Left colon (tissue), 2 donors: Measurements from ENCODE around the gene KANSL3. TPM values are rescaled to one million over a fixed set of nuclear protein-coding genes. Genes with fewer than 3 reads are reported as not detected.
"Not testable (repeated sequence)": the region's sequence is repeated elsewhere in the genome, so short reads cannot be mapped to it uniquely, and the experiment has no call there.

Experiments used
- ATAC-seq: fragments of 200-7000 bp; cut with Tn5 transposase; one replicate; pipeline ENCODE4 v1.9.1; 2020; ENCODE audit warnings: mild to moderate bottlenecking, moderate library complexity
- DNase-seq, 2 donors: peaks; one replicate each; pipeline ENCODE4 v3.0.0-alpha.2; 2020
- intact Hi-C, 2 donors: fragments of 100-400 bp; cut with DNase I in 1 of 2; cut with micrococcal nuclease in 1 of 2; formaldehyde crosslinking; loops; one replicate each; pipeline versions ENCODE4 v1.11.2 to v1.14.0; 2022; cut with DNase I, micrococcal nuclease
- long read RNA-seq: library from polyadenylated mRNA; unstranded; transcript quantifications from one replicate; pipeline ENCODE4 v2.0.0, GENCODE V29; 2021
- total RNA-seq, 2 donors: library from RNA; stranded (reverse); fragmentation: NEBNext Ultra II Directional; extraction: Animal tissue kit (Norgen Biotek cat#: 25700); gene quantifications; one replicate each; pipeline ENCODE4 v1.2.1, GENCODE V29; 2021
- donor health status: DM: no; HTN: no; CAD: no.
- donor health status: DM: yes; HTN: yes; CAD: no.

KANSL3 gene
- total RNA-seq, result 10 to 100 TPM; 39.3 to 40.7 TPM
- long read RNA-seq, partial matches to known transcripts, result 8 of 12 reads
- long read RNA-seq, other reads (novel, unspliced or antisense), result 4 of 12 reads

- peak; percentile 85 to 91 for DNase-seq
- ATAC-seq, result peak; percentile 87
- intact Hi-C loops, result loop anchor here in 1 of 2 donors (5.0 kb wide), 1 partner anchor 164 kb away; no protein-coding TSS in a partner anchor
Measured at GRCh38 chr2:96638144-96639121, at the start of gene KANSL3. TSS of gene KANSL3 (minus strand) at chr2:96638312. CDS start at chr2:96637135, 1,177 bp downstream.

- DNase-seq (no peak), ATAC-seq (no peak)
- intact Hi-C loops, result no loop called here
Measured at GRCh38 chr2:96687266-96687665, 49.2 kb upstream of the KANSL3 start.

GRCh38 chr2:96685577-96686459, 47.7 kb upstream of the KANSL3 start:
- no peak for ATAC-seq
- intact Hi-C loops, result no loop called here
- DNase-seq, result no peak

GRCh38 chr2:96684883-96685576, 46.9 kb upstream of the KANSL3 start:
- intact Hi-C loops, result no loop called here
- ATAC-seq, result no peak
- no peak for DNase-seq

GRCh38 chr2:96683972-96684820, 46.1 kb upstream of the KANSL3 start:
- no peak for DNase-seq
- peak; percentile 24 for ATAC-seq
- intact Hi-C loops, result no loop called here

GRCh38 chr2:96683307-96683706, 45.2 kb upstream of the KANSL3 start:
- intact Hi-C loops, result no loop called here
- DNase-seq, result no peak
- no peak for ATAC-seq

GRCh38 chr2:96681540-96681939, 43.4 kb upstream of the KANSL3 start:
- intact Hi-C loops, result no loop called here
- ATAC-seq (no peak), DNase-seq (no peak)

- DNase-seq (no peak), ATAC-seq (peak; percentile 82)
- intact Hi-C loops, result no loop called here
Measured at GRCh38 chr2:96680561-96681141, 42.5 kb upstream of the KANSL3 start.

GRCh38 chr2:96679848-96680247, 41.7 kb upstream of the KANSL3 start:
- ATAC-seq, result peak; percentile 70
- intact Hi-C loops, result no loop called here
- DNase-seq, result peak; percentile 19

- intact Hi-C loops, result no loop called here
Measured at GRCh38 chr2:96669539-96670215, 31.6 kb upstream of the KANSL3 start.

GRCh38 chr2:96668771-96669170, 30.7 kb upstream of the KANSL3 start:
- DNase-seq, result no peak
- no peak for ATAC-seq
- intact Hi-C loops, result no loop called here

More at GRCh38 chr2:96669539-96670215, 31.6 kb upstream of the KANSL3 start:
- DNase-seq (peak in 1 of 2 donors; percentile 8), ATAC-seq (no peak)

- DNase-seq, intact Hi-C loops, ATAC-seq: not testable (repeated sequence)
Measured at GRCh38 chr2:96665717-96666116, 27.6 kb upstream of the KANSL3 start.

- ATAC-seq, result no peak
- no peak for DNase-seq
- intact Hi-C loops, result no loop called here
Measured at GRCh38 chr2:96665083-96665569, 27.0 kb upstream of the KANSL3 start.

GRCh38 chr2:96664366-96664925, 26.3 kb upstream of the KANSL3 start:
- DNase-seq (no peak), ATAC-seq (no peak)
- intact Hi-C loops, result no loop called here

- intact Hi-C loops, result no loop called here
- no peak for DNase-seq
- no peak for ATAC-seq
Measured at GRCh38 chr2:96663829-96664228, 25.7 kb upstream of the KANSL3 start.

GRCh38 chr2:96663177-96663576, 25.1 kb upstream of the KANSL3 start:
- intact Hi-C loops, result no loop called here

More at GRCh38 chr2:96663177-96663576, 25.1 kb upstream of the KANSL3 start:
- ATAC-seq (no peak), DNase-seq (no peak)
